ENCODE results near the gene LPIN1. TPM values are rescaled to one million over a fixed set of nuclear protein-coding genes. Genes with fewer than 3 reads are reported as not detected.

LPIN1 gene
- total and polyA plus RNA-seq, 10 donors = 12.3 to 55.7 (median 34.8) TPM

GRCh38 chr2:11835403-11835802, 89.0 kb downstream of the LPIN1 start:
- no peak for DNase-seq
- Histone ChIP-seq H3K27ac (no peak overlapping the region), H3K4me1 (peaks cover 13 to 38% (median 28%) of the 10 kb centered on the region in 6 donors), H3K36me3 (no peaks in the 10 kb centered on the region), H3K4me3 (no peak overlapping the region), H3K9me3 (peaks cover 0 to 13% (median 10%) of the 10 kb centered on the region in 8 donors), H3K27me3 (replicated peaks in 1 of 7) (peaks cover 0 to 19% (median 0%) of the 10 kb centered on the region in 7 donors)
- intact Hi-C loops (cut with DNase I; ENCODE audit: low total_unique reads) = no loop called here
- WGBS, 5 donors = 87 to 95% (median 90%) methylated on average over 4 of the region's 4 CpGs
- TF ChIP-seq, protein P1, sequence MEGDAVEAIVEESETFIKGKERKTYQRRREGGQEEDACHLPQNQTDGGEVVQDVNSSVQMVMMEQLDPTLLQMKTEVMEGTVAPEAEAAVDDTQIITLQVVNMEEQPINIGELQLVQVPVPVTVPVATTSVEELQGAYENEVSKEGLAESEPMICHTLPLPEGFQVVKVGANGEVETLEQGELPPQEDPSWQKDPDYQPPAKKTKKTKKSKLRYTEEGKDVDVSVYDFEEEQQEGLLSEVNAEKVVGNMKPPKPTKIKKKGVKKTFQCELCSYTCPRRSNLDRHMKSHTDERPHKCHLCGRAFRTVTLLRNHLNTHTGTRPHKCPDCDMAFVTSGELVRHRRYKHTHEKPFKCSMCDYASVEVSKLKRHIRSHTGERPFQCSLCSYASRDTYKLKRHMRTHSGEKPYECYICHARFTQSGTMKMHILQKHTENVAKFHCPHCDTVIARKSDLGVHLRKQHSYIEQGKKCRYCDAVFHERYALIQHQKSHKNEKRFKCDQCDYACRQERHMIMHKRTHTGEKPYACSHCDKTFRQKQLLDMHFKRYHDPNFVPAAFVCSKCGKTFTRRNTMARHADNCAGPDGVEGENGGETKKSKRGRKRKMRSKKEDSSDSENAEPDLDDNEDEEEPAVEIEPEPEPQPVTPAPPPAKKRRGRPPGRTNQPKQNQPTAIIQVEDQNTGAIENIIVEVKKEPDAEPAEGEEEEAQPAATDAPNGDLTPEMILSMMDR (IDR thresholded peaks at IDR 0.05 in 8 of 11, conservative IDR thresholded peaks at IDR 0.05 in 3 of 11) = no peak
- TF ChIP-seq POLR2AphosphoS5 (IDR thresholded peaks at IDR 0.05) (no peak), POLR2A (IDR thresholded peaks at IDR 0.05) (no peak)

DNA sequence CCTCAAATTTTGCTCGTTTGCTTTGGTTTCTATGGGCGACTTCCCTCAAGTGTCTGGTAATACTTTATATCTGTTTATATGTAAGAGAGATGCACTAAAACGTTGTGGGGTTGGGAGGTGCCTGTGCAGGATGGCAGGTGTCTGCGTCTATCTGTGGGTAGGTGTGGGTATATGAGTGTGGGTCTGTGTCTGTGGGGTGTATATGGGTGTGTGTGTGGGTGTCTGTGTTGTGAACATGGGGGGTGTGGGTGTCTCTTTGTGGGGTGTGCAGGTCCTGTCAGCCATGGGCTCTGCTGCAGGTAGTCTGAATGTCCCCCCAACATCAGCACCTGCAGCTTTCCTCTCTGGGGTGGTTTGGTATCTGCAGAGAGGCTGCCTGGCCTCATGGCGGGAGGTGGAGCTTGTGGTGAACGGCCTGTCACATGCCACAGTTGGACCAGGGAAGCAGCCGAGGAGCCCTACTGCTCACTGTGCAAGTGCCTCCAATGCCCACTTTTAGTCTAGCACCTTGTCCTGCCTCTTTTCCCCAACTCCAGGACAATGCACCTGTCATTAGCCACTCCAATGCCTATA, 90.3 kb downstream of the LPIN1 start:
- no peak for TF ChIP-seq POLR2AphosphoS5 (IDR thresholded peaks at IDR 0.05)
- TF ChIP-seq POLR2A (IDR thresholded peaks at IDR 0.05) = no peak
- TF ChIP-seq, protein P1 (IDR thresholded peaks at IDR 0.05 in 8 of 11, conservative IDR thresholded peaks at IDR 0.05 in 3 of 11) = no peak
- Histone ChIP-seq H3K4me3 (no peak overlapping the region), H3K4me1 (peaks cover 0 to 25% (median 16%) of the 10 kb centered on the region in 6 donors), H3K27me3 (replicated peaks in 1 of 7) (peaks cover 0 to 19% (median 0%) of the 10 kb centered on the region in 7 donors), H3K9me3 (peaks cover 0 to 13% (median 10%) of the 10 kb centered on the region in 8 donors), H3K36me3 (no peaks in the 10 kb centered on the region), H3K27ac (no peak overlapping the region)
- WGBS, 5 donors = 75 to 94% (median 89%) methylated on average over 6 to 7 of the region's 7 CpGs
- intact Hi-C loops (cut with DNase I; ENCODE audit: low total_unique reads) = no loop called here
- DNase-seq = no peak

DNA sequence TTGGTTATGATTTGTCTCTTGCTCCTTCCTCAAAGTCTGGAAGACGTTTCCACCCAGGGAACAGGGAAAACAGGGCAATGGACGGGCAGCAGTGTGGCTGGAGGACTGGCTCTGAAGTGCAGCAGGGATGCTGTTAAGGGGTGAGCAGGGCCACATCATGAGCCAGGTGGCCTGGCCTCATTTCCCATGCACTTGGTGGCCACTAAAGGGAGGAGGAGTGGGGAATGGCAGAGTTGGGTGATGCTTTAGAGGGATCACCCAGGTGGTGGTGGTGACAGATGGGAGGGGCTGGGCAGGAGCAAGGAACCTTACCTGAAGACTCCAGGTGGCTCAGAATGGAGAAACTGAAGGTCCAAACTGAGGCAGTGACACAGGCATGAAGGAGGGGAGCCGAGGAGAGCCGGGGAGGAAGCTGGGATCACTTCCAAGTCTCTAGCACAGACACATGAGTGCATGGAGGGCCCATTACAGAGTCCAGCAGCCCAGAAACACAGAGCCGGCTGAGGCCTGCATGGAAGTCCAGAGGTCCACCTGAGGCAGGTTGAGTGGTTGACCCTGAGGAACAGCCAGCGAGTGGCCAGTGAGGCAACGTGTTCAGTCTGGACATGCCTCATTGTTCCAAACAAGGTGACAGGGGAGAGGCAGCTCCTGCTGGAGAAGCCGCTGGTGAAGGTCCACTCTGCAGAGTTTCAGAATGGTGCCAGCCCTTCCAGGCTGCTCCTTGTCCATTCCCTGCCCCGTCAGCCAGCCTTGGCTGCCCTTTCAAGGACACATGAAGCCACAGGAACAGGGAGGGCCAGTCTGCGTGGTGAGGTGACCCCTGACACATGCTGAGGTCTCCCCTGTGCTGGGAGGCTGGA, 91.7 kb downstream of the LPIN1 start:
- 77 to 86% (median 84%) methylated on average over 8 to 10 of the region's 10 CpGs for WGBS, 5 donors
- Histone ChIP-seq H3K27me3 (replicated peaks in 1 of 7) (peaks cover 0 to 19% (median 0%) of the 10 kb centered on the region in 7 donors), H3K4me1 (peaks cover 0 to 11% (median 8%) of the 10 kb centered on the region in 6 donors), H3K9me3 (peaks cover 0 to 13% (median 10%) of the 10 kb centered on the region in 8 donors), H3K36me3 (no peaks in the 10 kb centered on the region), H3K27ac (no peak overlapping the region), H3K4me3 (no peak overlapping the region)
- no peak for DNase-seq
- TF ChIP-seq POLR2AphosphoS5 (IDR thresholded peaks at IDR 0.05) (no peak), POLR2A (IDR thresholded peaks at IDR 0.05) (no peak)
- TF ChIP-seq, protein P1 (IDR thresholded peaks at IDR 0.05 in 8 of 11, conservative IDR thresholded peaks at IDR 0.05 in 3 of 11) = no peak
- intact Hi-C loops (cut with DNase I; ENCODE audit: low total_unique reads) = no loop called here

DNA sequence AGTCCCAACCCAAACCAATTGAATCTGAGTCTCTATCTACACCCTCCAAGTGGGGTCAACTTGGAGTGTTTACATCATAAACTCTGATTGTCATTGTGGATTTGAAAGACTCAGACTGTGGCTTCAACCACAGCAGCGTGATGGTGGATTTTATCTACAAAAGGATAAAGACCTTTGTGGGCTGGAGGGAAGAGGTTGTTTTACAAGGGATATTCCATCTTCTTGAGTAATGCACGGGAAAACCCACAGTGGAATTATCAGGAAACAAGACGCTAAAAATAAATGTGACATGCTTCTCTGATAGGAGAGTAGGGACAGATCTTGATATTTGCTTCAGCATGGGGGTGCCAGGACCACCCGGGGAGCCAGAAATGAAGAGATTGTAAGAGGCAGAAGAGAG, 93.5 kb downstream of the LPIN1 start:
- TF ChIP-seq POLR2A (IDR thresholded peaks at IDR 0.05) (no peak), POLR2AphosphoS5 (IDR thresholded peaks at IDR 0.05) (no peak)
- TF ChIP-seq, protein P1 (IDR thresholded peaks at IDR 0.05 in 8 of 11, conservative IDR thresholded peaks at IDR 0.05 in 3 of 11) = no peak

More for the DNA sequence above, 93.5 kb downstream of the LPIN1 start:
- WGBS, 5 donors = 45 to 55% (median 49%) methylated on average over 4 of the region's 4 CpGs
- no peak for DNase-seq
- Histone ChIP-seq H3K4me3 (no peak overlapping the region), H3K9me3 (peaks cover 0 to 4% (median 1%) of the 10 kb centered on the region in 8 donors), H3K27ac (no peak overlapping the region), H3K27me3 (replicated peaks in 1 of 7) (peaks cover 0 to 19% (median 0%) of the 10 kb centered on the region in 7 donors), H3K36me3 (no peaks in the 10 kb centered on the region), H3K4me1 (no peaks in the 10 kb centered on the region)
- intact Hi-C loops (cut with DNase I; ENCODE audit: low total_unique reads) = no loop called here
